HPDE6-E6E7 (cell line): ENCODE measurements around the gene AGAP1.

Experiments used
- DNase-seq: peaks from one replicate; pipeline ENCODE4 v3.0.0; 2011; ENCODE audit warnings: missing footprints; ENCODE audit errors: extremely low spot score

The AGAP1 gene

DNA sequence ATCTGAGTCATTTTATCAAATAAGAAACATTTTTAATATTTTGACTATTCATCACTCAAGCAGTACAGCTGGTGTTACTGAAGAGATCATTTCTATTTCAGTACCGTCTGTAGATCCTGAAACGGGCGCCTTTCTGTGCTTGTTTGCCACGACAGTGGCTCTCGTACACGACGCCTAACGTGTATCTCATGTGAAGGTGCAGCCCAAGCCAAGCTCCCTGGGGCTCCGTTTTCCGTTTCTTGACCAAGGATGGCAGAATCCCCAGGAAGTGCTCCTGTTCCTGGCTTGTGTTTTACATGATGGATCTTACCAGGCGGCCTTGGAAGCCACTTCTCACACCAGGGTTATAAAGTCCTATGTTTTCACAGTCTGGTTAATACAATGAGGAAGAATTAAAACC lies 353.7 kb downstream of the AGAP1 start:
- DNase-seq = no peak

DNA sequence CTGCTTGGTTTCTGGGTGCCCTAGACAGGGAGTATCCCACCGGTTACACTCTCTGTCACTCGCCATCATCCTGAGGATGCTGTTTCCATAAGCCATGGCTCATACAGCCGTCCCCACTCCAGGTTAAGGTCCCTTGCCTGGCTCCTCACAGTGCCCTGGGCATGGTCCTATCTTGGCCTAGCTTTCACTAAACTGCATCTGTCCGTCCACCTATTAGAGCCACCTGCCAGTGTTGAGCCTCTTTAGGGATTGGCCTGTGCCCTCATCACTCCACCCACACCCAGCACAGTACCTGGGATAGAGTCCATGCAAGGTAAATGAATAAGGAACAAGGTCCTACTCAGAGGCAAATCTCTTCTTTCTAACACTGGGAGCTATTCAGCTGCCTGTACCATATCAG lies 354.2 kb downstream of the AGAP1 start:
- DNase-seq = no peak

DNA sequence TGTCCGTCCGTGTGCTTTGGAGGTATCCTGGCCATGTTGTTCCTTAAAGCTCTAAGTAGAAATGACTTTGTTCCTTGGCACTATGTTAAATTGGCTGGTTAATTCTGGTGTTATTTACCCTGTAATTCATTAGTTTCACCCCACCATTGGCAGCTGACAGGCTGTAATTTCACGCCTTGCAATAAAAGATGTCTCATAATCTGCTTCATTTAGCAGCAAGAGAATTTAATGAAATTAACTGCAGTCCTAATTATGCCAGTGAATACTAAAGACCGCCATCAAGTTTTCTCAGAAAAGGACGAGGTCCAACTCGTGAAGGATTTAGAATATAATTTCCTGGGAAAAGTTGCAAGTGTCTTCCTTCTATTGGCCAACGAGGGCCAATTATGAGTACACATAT lies 355.1 kb downstream of the AGAP1 start:
- no peak for DNase-seq

DNA sequence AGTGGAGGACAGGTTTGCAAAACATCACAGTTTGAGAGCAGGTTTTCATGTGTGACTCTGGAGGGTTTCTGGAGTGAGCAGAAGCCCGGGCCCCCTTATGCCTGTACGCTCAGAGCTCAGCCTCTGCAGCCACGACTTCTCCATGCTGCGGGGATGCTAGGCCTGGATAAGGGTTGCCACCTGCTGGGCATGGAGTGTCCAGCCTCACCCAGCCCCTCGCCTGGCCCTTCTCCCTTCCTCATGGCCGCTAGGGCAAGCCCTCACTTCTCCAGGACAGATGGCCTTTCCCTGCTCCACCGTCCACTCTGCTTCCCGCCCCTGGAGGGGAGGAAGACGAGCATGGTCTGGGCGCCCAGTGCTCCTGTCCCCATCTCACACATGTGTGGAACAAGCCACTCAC lies 355.6 kb downstream of the AGAP1 start:
- no peak for DNase-seq

DNA sequence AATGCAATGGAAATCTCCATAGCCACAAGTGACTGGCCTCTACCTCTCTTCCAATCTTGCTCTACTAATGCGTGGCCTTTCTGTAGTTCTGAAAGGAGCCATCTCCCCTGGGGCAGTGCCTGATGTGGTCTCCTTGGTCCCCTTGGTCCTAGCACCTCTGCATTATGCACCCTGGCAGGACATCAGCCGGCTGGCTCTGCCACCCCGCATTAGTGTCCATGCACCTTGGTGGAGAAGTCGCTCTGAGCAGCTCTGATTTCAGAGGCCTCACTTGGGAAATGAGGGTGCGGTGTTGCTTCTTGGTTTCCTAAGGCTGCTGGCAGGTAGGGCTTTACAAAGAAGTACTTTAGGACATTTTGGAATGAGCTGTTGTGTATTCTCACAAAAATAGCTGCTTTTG lies 356.4 kb downstream of the AGAP1 start:
- DNase-seq = no peak

DNA sequence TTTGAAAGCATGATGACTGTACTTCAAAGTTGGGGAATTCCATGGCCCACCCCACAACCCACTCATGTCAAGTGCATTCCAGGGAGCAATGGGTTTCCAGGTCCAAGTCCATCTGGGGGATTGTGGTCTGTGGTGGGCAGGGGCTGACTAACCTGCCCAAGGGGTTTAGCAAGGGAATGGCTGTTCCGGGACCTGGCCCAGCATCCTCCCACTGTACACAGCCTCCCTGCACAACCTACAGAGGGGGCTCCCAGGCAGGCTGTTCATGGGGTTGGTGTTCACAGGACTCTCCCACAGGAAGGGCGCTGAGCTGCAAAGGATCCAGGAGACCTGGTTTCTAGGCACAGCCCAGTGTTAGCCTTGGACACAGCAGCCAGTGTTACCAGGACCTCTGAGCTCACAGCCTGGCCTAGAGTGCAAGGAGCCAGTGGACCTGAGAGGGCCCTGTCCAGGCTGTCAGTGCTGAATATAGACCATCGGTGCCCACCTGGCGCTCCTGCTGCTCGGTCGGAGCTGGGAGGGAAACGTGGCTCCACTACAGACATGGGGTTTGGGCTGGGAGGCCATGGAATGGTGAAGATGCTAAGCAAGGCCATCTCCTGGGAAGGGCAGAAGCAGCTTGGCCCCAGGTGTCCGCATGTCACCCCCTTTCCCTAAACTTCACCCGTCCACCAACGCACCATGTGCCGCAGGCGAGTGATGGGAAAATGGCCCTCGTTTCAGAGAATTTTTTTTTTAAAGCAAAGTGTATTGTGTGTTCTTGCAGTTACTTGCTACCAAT lies 357.1 kb downstream of the AGAP1 start:
- no peak for DNase-seq

DNA sequence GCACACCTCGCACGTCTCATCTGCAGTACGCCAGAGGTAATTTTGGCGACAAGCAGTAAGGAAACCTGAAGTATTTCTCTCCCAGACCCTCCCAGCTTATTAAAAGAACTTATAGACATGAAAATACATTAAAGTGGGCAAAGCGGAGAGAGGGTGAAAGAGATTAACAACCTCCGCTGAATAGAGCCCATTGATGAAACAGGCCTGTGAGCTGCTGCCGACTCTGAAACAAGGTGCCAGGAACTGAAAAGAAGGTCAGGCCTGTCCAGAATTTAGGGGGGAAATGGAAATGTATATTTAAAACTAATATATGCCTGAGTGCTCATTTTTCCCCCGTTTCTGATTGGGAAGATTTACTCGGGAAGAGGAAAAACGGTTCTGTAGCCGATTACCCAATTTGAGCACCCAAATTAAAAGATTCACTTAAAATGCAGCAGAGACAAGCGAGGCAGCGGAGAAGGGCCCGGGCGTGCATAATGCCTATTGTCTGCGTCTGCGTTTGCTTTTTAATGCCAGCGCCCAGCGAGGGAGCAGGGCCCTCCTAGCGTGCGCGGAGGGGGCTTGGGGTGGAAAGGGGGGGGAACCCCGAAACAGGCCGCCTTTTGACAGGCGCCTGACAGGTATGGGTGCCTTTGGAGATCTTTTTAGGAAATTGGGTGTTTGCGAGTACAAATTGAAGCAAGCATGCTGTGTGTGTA lies 358.1 kb downstream of the AGAP1 start:
- DNase-seq = no peak

DNA sequence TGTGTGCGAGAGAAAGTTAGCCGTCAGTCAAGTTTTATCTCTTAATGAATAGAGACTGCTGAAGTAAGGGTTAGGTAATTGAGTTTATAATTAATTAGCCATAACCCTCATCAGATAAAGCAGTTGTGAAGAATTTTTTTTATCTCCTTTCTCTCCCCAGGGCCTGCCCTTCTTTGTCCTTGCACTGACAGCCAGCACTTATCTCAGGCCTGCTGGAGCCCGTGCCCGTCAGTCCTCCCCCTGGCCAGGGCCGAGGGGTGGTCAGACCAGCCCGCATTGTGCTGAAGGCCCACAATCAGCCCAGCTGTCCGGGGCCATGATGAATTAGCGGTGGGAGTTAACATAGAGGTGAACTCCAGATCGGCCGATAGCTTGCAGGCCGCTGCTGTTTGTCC lies 358.7 kb downstream of the AGAP1 start:
- no peak for DNase-seq

DNA sequence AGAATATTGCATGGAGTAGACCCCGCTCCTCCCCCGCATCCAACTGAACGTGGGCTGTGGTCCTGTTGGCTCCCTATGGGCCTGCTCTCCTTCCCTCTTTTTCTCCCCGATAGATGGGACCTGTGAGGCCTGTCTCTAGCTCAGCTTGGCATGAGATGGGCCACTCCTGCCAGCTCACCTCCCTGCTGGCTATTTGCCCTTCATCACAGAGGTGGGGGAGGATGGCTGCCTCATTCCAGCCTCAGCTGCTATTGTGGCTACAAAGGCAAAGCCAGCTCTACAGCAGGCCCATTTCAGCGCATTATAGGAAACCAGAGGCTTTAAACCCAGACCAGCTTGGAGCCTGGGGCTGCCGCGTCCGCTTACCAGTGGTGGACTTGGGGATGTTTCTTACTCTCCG lies 360.4 kb downstream of the AGAP1 start:
- DNase-seq = no peak

DNA sequence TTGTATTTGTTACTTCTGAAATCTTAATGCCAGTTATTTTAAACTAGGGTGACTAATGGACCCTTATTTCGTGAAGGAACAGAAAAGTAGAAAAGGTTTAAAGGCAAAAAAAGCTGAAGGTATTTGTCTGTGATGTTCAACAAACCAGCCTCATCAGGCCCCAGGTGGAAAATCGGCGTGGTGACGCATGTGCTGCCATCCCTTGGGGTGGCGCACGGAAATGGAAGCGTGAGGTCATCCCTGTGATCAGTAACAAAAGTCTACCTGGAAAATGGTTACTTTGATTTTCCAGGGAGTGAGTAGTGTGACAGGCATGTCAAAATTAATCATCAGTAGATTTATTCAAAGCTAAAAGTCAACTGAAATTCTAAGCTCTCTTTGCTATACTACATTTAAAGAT lies 361.2 kb downstream of the AGAP1 start:
- no peak for DNase-seq

DNA sequence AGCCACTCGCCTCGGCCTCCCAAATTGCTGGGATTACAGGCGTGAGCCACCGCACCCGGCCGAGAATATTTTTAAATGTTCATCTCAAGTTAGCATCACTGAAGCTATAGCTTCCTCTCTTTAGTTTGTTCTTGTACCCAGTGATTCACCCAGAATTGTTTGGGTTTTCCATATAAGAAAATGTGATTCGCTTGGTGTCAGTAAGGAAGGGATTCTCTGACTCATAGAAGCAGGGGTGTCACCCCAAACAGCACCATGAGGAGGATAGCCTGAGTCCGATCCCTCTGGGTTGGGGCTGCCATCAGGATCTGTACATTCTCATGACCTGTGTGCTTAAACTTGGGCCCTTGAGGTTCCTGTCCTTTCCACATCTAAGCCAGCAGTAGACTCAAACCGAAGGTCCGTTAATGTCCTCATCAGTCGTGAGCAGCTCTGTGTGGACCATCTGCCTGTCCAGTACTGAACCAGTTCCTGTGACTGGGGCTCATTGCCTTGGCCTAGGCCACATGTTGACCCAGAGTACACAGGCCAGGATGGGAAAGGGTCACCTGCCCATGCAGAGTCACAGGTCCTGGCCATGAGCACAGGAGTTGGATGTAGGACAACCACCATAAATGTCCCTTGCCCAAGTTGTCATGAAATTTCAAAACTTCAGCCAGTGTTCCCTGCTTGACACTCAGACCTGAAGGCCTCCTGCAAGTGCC lies 362.5 kb downstream of the AGAP1 start:
- DNase-seq = no peak

DNA sequence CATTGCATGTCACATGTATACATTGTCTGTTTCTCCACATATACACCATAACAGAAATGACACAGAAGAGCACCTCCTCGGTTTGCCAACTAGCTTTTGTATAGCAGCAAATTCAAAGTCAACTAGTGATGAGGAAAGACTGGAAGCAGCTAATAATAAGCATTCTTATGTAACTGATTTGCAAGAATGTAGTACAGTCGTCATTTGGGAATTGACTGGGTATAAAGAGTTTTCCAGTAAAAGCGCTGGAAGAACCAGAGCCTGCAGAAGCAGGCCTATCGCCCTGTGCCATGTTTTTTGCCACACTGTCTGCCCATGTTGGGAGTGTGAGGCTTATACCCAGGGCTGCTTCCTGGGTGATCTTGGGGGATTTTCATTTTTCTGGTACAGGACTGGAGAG lies 363.8 kb downstream of the AGAP1 start:
- no peak for DNase-seq

DNA sequence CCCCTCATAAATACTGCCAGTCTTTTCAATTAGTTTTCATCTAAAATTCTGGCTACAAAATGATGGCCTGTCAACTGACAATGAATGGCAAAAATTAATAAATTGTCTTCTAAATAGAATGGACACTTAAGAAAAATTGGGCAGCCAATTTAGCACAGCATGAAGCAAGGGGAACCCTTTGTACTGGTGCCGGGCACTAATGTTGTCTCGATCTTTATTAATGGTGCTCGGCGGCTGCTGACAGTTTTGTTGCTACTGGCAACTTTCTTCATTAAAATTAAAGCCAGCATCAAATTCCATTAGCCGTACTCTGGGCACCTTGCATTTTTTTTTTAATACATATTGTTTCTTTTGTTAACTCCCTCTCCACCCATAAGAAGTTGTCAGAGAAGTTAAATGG lies 365.0 kb downstream of the AGAP1 start:
- no peak for DNase-seq

DNA sequence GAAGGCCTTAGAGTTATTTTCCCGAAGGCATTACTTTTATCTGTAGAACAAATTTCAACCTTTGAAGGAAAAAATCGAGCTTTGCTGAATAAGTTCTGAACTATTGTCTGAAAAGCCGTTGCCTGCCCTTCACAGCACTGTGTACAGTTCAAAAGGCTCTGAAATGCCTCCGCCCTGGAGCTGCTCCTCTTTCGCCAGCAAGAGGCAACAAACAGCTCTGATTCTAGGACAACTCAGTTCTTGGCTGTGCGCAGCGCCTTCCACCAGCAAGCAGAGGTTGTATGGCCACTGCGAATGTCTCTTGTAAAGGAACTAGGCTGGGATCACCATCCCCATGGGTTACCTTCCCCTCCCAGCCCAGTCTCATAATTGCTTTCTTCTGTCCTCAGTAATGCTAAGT lies 365.8 kb downstream of the AGAP1 start:
- DNase-seq = no peak

DNA sequence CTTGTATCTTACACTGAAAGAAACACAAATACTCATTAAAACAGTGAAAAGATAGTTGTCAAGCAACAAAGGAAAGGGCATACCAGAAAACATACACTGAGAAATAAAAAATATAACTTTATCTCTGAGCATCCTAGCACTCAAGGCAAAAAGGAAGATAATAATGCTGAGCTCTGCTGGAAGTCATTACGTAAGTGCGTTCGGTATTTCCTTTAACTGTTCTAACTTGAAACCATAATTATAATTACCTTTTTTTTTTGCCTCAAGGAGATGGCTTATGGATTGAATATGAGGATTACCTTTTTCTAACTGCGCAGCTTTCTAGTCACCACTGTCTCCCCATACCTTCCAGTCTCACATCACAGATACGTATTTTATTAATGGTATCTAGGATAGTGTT lies 366.3 kb downstream of the AGAP1 start:
- DNase-seq = no peak

DNA sequence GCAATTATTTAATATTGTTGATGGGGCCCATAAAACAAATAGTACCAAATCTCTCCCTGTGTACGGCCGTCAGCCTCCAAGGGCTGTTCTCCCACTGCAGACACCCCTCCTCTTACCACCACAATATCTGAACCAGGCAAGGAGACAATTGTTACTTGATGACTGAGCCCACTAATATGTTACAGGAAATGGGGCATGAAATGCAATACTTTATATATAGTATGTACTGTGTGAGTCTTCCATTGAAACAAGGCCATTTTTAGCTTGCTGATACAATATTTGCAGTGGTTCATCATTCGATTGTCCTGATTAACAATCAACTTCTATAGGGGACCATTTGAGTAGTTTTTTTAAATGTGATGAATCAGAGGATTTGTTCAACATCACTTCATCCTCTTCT lies 367.0 kb downstream of the AGAP1 start:
- no peak for DNase-seq

DNA sequence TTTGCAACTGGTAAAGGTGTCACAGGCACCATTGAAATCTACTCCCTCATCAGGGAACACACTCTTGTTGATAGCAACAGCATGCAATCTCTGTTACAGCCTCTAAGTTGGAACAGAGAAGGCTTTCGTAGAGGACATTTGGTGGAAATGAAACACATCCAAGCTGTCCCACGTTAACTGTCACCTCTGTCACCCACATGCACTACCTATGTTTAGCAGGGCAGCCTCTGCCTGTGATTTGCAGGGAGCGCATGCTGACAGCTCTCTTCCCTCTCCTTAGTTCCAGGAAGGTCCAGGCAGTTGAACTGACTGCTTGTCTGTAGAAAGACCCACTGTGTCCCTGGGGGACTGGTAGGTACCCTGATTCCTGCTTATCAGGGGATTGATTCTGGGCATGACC lies 367.5 kb downstream of the AGAP1 start:
- DNase-seq = no peak

DNA sequence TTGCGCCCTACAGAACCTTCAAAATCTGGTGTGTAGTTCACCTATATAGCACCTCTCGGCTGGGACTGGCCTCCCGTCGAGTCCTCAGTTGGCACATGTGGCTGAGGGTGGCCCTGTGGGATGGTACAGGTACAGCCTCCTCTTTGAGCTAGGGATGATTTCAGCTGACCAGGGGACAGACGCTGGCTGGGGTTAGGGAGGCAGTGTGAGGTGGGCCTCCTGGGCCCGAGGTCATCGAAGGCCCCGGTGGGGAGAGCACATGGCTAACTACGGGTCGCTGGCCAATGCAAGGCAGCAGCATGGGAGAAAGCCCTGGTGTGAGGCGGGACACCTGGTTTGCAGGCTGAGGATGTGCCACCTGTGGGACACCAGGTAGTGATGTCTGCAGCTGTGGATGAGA lies 369.6 kb downstream of the AGAP1 start:
- DNase-seq = no peak

DNA sequence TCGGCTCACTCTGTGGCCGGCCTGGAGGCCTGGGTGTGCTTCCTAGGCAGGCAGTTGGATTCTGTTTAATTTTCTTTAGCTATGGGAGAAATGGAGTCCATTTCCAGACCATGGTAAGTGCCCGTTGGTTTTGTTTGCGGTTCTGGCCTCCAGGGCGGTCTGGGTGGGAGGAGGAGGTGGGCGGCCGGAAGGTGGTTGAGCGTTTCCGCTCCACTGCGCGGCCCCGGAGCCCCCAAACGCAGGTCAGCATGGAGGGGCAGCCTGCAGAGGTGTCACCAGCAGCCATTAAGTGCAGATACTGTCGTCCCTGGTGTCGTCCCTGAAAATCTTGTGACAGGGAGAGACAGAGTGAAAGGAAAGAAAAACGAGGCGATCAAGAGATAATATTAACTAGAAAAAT lies 370.5 kb downstream of the AGAP1 start:
- DNase-seq = no peak

DNA sequence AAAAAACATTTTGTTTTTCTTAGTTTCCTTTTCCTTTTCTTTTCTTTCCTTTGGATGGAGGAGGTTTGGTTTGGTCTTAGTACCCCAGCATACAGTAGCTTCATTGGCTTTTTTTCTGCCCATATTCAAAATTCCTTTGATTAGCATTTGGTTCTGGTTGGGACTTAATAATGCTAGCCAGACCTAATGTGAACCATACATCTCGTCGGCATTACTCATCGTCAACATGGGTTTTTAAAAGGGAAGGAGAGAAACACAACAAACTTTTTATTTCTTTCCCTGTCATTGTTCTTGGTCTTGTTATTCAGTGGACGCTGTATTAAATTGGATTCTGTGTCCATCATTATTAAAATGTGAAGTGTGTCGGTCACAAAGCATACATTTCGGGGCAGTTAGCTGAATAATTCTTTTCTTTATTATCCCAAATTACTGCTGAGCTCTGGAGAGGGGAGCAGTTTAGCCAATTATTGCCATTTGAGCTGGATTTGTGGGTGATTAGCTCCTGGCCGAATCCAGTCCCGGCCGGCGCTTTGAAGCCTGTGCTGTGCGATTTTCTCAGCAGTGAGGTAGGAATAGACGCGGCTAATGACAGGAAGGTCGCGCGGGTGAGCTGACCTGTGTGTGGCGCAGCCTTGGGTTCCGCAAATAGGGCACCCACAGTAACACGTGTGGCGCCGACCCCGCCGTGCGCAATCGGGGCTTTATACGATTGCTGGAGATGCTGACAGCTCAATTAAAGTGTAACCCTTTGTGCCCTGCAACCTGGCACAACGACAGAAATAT lies 371.1 kb downstream of the AGAP1 start:
- no peak for DNase-seq

DNA sequence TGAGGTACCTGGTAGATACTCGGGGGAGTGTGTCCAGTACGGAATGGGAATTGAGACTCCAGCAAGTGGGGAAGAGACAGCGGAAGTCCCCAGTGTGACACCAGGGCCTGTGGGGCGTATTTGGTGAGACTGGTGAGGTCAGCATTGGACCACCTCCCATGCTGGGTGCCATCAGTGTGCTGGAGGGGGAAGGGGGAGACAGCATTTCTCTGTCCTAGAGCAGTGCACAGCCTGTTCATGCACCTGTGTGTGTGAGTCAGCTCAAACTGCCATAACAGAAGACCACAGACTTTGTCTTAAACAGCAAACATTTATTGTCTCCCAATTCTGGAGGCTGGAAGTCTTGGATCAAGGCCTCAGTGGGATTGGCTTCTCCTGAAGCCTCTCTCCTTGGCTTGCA lies 372.5 kb downstream of the AGAP1 start:
- DNase-seq = no peak

DNA sequence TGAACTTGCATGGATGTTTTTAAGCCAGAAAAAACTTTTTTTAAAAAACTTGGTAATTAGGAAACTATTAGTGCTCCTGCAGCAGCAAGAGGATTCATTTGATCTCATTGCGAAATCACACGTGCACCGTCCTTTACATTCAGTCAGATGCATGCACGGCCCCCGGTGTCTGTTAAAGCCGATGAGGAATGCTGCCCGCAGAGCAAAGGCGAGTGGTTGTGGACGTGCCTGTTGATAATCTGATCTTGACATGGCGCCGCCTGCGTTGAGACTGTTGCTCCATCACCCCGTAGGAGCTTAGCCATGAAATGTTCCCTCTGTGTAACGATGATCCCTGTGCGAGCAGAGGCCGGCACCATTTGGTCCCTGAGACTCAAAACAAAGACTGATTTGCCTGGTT lies 374.4 kb downstream of the AGAP1 start:
- DNase-seq = no peak
